HepG2 (cell line): ENCODE measurements around the gene PDE1C. TPM values are rescaled to one million over a fixed set of nuclear protein-coding genes. Genes with fewer than 3 reads are reported as not detected.

ENCODE experiments used
- ATAC-seq: fragments of 200-7000 bp; cut with Tn5 transposase; 3 replicates; pipeline ENCODE4 v1.9.1; 2020; ENCODE audit warnings: mild to moderate bottlenecking, moderate library complexity
- BruUV-seq: library from RNA; stranded (reverse); fragments of 400-500 nt; replicated peaks from 2 replicates; lab custom pipeline; 2021; lab: Mats Ljungman, UMichigan
- CTCF ChIA-PET: fragments of 300-600 bp; formaldehyde crosslinking; extraction: SDS; loops from one replicate; lab custom pipeline; 2021; ENCODE audit warnings: low total read pairs, inconsistent platforms, low intra/inter-chr PET ratio; lab: Yijun Ruan, JAX
- POLR2A ChIA-PET: fragments of 350-600 bp; sonication (Branson Sonifier 250); formaldehyde crosslinking; loops from one replicate; lab custom pipeline; 2020; ENCODE audit warnings: antibody characterized with exemption, inconsistent platforms; lab: Yijun Ruan, JAX
- DNase-seq: peaks from one replicate; pipeline ENCODE4 v3.0.0-alpha.2; 2015; ENCODE audit warnings: low spot score
- FAIRE-seq: peaks from 3 replicates; lab custom pipeline; 2011; peaks lifted over from hg19 to GRCh38; lab: Jason Lieb, UNC
- H2AFZ ChIP-seq: one replicate; pipeline ENCODE4 v1.6.1; 2011; ENCODE audit warnings: low read length, inconsistent platforms
- H3K27ac ChIP-seq: fragments of 300-600 bp; 3 replicates; pipeline ENCODE4 v1.8.0; 2011; ENCODE audit warnings: mixed run types, mild to moderate bottlenecking, mixed read lengths, low read length, inconsistent platforms; ENCODE audit not compliant: insufficient read depth; ENCODE audit errors: extremely low read length
- H3K27me3 ChIP-seq, 2 experiments: fragments of 200-600 bp in 1 of 2; 2 replicates in 1 of 2; 3 replicates in 1 of 2; pipeline versions ENCODE4 v1.6.0 to v1.8.0; 2011; ENCODE audit warnings: low read length in 2 of 2, mild to moderate bottlenecking in 2 of 2, moderate library complexity in 2 of 2, inconsistent platforms in 1 of 2; ENCODE audit not compliant: insufficient read depth in 2 of 2, control insufficient read depth in 1 of 2
- H3K36me3 ChIP-seq, 2 experiments: fragments of 200-600 bp in 1 of 2; replicated peaks in 1 of 2; 2 replicates in 1 of 2; 3 replicates in 1 of 2; pipeline versions ENCODE4 v1.5.1 to v1.8.0; 2011; ENCODE audit warnings: low read length in 2 of 2, inconsistent platforms in 1 of 2; ENCODE audit not compliant: insufficient read depth in 2 of 2, control insufficient read depth in 1 of 2
- H3K4me1 ChIP-seq: 2 replicates; pipeline ENCODE4 v1.5.1; 2012; ENCODE audit warnings: low read length, inconsistent platforms; ENCODE audit not compliant: insufficient read depth
- H3K4me2 ChIP-seq: 2 replicates; pipeline ENCODE4 v1.6.0; 2011; ENCODE audit warnings: low read depth, low read length, inconsistent platforms
- H3K4me3 ChIP-seq, 3 experiments: fragments of 200-600 bp in 1 of 3; sonication (generic), shearing (Covaris generic) in 1 of 3; replicated peaks in 1 of 3; 2 replicates each; pipeline ENCODE4 v1.5.1; 2011 to 2016; ENCODE audit warnings: low read length in 3 of 3, inconsistent platforms in 2 of 3, low read depth in 2 of 3, mild to moderate bottlenecking in 2 of 3, control low read depth in 1 of 3, mixed read lengths in 1 of 3; ENCODE audit not compliant: insufficient read depth in 1 of 3
- H3K79me2 ChIP-seq: one replicate; pipeline ENCODE4 v1.6.1; 2011; ENCODE audit warnings: low read length, inconsistent platforms; ENCODE audit not compliant: insufficient read depth
- H3K9ac ChIP-seq: 2 replicates; pipeline ENCODE4 v1.6.0; 2011; ENCODE audit warnings: mild to moderate bottlenecking, low read depth, low read length, inconsistent platforms; ENCODE audit not compliant: insufficient read depth
- H3K9me3 ChIP-seq: 2 replicates; pipeline ENCODE4 v1.5.1; 2012; ENCODE audit warnings: mild to moderate bottlenecking, low read length
- H4K20me1 ChIP-seq: 2 replicates; pipeline ENCODE4 v1.6.0; 2011; ENCODE audit warnings: inconsistent platforms, mild to moderate bottlenecking, low read length, moderate library complexity; ENCODE audit not compliant: insufficient read depth
- CBX5 ChIP-seq: sonication (generic); formaldehyde crosslinking; IDR thresholded peaks from 2 replicates; pipeline ENCODE4 v1.4.0; 2020; ENCODE audit warnings: missing genetic modification reagents, borderline replicate concordance
- DR1 ChIP-seq: sonication (generic); formaldehyde crosslinking; IDR thresholded peaks from 2 replicates; pipeline ENCODE4 v1.8.0; 2021; ENCODE audit warnings: mild to moderate bottlenecking, missing genetic modification reagents, inconsistent platforms
- MIER3 ChIP-seq: IDR thresholded peaks from 2 replicates; pipeline ENCODE4 v1.6.1; 2016; ENCODE audit warnings: missing compliant biosample characterization, borderline replicate concordance
- NBN ChIP-seq: fragments of 450-650 bp; conservative IDR thresholded peaks from 2 replicates; pipeline ENCODE4 v1.6.1; 2017
- PCBP2 ChIP-seq: fragments of 200-400 bp; formaldehyde crosslinking; optimal IDR thresholded peaks from 2 replicates; pipeline ENCODE3; 2018; ENCODE audit warnings: low read length, low read depth; ENCODE audit not compliant: poor library complexity, severe bottlenecking
- RARA ChIP-seq: IDR thresholded peaks from 2 replicates; pipeline ENCODE4 v1.6.1; 2016; ENCODE audit warnings: missing genetic modification reagents, missing compliant biosample characterization
- SMC3 ChIP-seq: IDR thresholded peaks from 2 replicates; pipeline ENCODE4 v1.6.1; 2011; ENCODE audit warnings: low read length, improper control_type of control experiment
- ZFP36 ChIP-seq: fragments of 150-350 bp; IDR thresholded peaks from 2 replicates; pipeline ENCODE4 v1.6.1; 2018; ENCODE audit warnings: borderline replicate concordance, low read length, low read depth; ENCODE audit not compliant: partially characterized antibody
- ZNF343 ChIP-seq: sonication (generic); formaldehyde crosslinking; IDR thresholded peaks from 2 replicates; pipeline ENCODE4 v1.4.0; 2020; ENCODE audit warnings: mild to moderate bottlenecking, missing genetic modification reagents
- ZNF382 ChIP-seq: sonication (generic); formaldehyde crosslinking; IDR thresholded peaks from 2 replicates; pipeline ENCODE4 v1.5.0; 2020; ENCODE audit warnings: missing genetic modification reagents, mild to moderate bottlenecking, borderline replicate concordance
- ZNF615 ChIP-seq: sonication (generic); formaldehyde crosslinking; IDR thresholded peaks from 2 replicates; pipeline ENCODE4 v1.5.0; 2020; ENCODE audit warnings: mild to moderate bottlenecking, missing genetic modification reagents, borderline replicate concordance
- ZNF788 ChIP-seq: sonication (generic); formaldehyde crosslinking; IDR thresholded peaks from 2 replicates; pipeline ENCODE4 v1.5.0; 2020; ENCODE audit warnings: mild to moderate bottlenecking, missing genetic modification reagents, borderline replicate concordance
- ZZZ3 ChIP-seq: sonication (generic); formaldehyde crosslinking; IDR thresholded peaks from 2 replicates; pipeline ENCODE4 v1.4.0; 2020; ENCODE audit warnings: missing genetic modification reagents, mild to moderate bottlenecking, borderline replicate concordance
- WGBS: methylation state at CpG from one replicate; pipeline ENCODE4 v1.1.6; 2017; ENCODE audit warnings: low lambda C conversion rate; 5-methylcytosine and 5-hydroxymethylcytosine counted together
- in situ Hi-C: cut with HindIII; loops from 2 replicates; pipeline ENCODE4 v1.10.0; 2017; ENCODE audit warnings: low pct_unique_long_range_greater_than_20kb; ENCODE audit not compliant: extremely low pct_ligation_motif_present
- intact Hi-C: fragments of 100-400 bp; cut with micrococcal nuclease; formaldehyde crosslinking; loops from one replicate; pipeline ENCODE4 v1.10.0; 2022; ENCODE audit not compliant: unreplicated experiment
- polyA plus RNA-seq, 8 experiments: library from polyadenylated mRNA; depleted of rRNA in 3 of 8; stranded (reverse) in 7 of 8; unstranded in 1 of 8; fragments of >200 nt; fragmentation: Illumina TruSeq in 4 of 8; extraction: Trizol in 4 of 8; gene quantifications; 2 replicates each; pipeline versions ENCODE4 v1.2.1 to v1.2.3, GENCODE V29; 2011 to 2016; ENCODE audit warnings: low read depth in 4 of 8, missing spikeins in 1 of 8, mixed read lengths in 1 of 8; ENCODE audit not compliant: insufficient read depth in 1 of 8
- total RNA-seq, 5 experiments: library from RNA; depleted of rRNA; stranded (reverse); fragments of >200 nt; fragmentation: Illumina TruSeq; extraction: Trizol; gene quantifications; 2 replicates each; pipeline ENCODE4 v1.2.3, GENCODE V29; 2016; ENCODE audit warnings: low read depth in 1 of 5
- TF ChIP-seq, protein P1 (sequence below): sonication (generic); formaldehyde crosslinking; IDR thresholded peaks from 2 replicates; pipeline ENCODE4 v1.5.1; 2020; ENCODE audit warnings: missing genetic modification reagents, mild to moderate bottlenecking, borderline replicate concordance
- TF ChIP-seq, protein P2 (sequence below): sonication (generic); formaldehyde crosslinking; IDR thresholded peaks from 2 replicates; pipeline ENCODE4 v1.5.0; 2020; ENCODE audit warnings: mild to moderate bottlenecking, missing genetic modification reagents

PDE1C gene
- total and polyA plus RNA-seq, 2 of the 13 experiments (the other 11 are each of a cell fraction or from before 2014, with no cell fraction given), result not detected

DNA sequence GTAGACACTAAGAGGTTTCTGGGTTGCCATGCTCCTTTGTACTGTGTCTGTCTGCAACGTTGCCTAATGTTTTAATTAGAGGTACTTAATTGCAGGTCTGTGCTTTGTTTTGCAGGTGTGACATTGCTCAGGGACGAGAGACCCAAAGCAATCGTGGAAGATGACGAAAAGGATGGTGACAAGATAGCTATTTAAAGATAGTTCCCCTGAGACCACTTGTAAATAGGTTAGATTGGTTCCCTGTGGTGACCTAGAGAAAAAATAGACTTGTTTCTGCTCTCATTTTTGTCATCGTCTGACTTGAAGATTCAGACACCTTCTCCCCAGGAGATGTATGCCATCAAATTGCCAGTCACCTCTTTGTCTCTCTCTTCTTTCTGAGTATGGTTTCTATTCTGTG is 363.1 kb downstream of the PDE1C start:
- Histone ChIP-seq H3K4me2 (no peak overlapping the region), H2AFZ (no peak overlapping the region), H3K4me3 (no peak overlapping the region), H3K79me2 (no peaks in the 10 kb centered on the region), H3K36me3 (no peaks in the 10 kb centered on the region), H3K4me1 (no peaks in the 10 kb centered on the region), H3K27ac (no peak overlapping the region), H3K9ac (no peak overlapping the region), H4K20me1 (no peaks in the 10 kb centered on the region), H3K27me3 (peaks cover 0 to 6% of the 10 kb centered on the region in 2 experiments; a peak in 3 of 5 replicates), H3K9me3 (no peaks in the 10 kb centered on the region)
- TF ChIP-seq, protein P1, sequence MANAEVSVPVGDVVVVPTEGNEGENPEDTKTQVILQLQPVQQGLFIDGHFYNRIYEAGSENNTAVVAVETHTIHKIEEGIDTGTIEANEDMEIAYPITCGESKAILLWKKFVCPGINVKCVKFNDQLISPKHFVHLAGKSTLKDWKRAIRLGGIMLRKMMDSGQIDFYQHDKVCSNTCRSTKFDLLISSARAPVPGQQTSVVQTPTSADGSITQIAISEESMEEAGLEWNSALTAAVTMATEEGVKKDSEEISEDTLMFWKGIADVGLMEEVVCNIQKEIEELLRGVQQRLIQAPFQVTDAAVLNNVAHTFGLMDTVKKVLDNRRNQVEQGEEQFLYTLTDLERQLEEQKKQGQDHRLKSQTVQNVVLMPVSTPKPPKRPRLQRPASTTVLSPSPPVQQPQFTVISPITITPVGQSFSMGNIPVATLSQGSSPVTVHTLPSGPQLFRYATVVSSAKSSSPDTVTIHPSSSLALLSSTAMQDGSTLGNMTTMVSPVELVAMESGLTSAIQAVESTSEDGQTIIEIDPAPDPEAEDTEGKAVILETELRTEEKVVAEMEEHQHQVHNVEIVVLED (CRISPR knock-in tag), result no peak
- no peak for TF ChIP-seq ZNF615 (CRISPR knock-in tag)
- TF ChIP-seq ZZZ3 (CRISPR knock-in tag), result no peak
- no peak for TF ChIP-seq DR1 (CRISPR knock-in tag)
- TF ChIP-seq, protein P2, sequence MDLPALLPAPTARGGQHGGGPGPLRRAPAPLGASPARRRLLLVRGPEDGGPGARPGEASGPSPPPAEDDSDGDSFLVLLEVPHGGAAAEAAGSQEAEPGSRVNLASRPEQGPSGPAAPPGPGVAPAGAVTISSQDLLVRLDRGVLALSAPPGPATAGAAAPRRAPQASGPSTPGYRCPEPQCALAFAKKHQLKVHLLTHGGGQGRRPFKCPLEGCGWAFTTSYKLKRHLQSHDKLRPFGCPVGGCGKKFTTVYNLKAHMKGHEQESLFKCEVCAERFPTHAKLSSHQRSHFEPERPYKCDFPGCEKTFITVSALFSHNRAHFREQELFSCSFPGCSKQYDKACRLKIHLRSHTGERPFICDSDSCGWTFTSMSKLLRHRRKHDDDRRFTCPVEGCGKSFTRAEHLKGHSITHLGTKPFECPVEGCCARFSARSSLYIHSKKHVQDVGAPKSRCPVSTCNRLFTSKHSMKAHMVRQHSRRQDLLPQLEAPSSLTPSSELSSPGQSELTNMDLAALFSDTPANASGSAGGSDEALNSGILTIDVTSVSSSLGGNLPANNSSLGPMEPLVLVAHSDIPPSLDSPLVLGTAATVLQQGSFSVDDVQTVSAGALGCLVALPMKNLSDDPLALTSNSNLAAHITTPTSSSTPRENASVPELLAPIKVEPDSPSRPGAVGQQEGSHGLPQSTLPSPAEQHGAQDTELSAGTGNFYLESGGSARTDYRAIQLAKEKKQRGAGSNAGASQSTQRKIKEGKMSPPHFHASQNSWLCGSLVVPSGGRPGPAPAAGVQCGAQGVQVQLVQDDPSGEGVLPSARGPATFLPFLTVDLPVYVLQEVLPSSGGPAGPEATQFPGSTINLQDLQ (CRISPR knock-in tag), result no peak
- no peak for TF ChIP-seq SMC3
- no peak for TF ChIP-seq MIER3 (CRISPR knock-in tag)
- no peak for TF ChIP-seq PCBP2
- no peak for TF ChIP-seq NBN
- no peak for TF ChIP-seq ZNF788 (CRISPR knock-in tag)
- TF ChIP-seq CBX5 (CRISPR knock-in tag), result no peak
- TF ChIP-seq ZNF382 (CRISPR knock-in tag), result no peak
- TF ChIP-seq ZNF343 (CRISPR knock-in tag), result no peak
- no peak for TF ChIP-seq RARA
- TF ChIP-seq ZFP36, result no peak
- DNase-seq (no peak), ATAC-seq (no peak), FAIRE-seq (no peak)
- ChIA-PET CTCF (no interaction called here), POLR2A (no interaction called here)
- no TSS peak for BruUV-seq
- 2% methylated on average over 5 of the region's 5 CpGs for WGBS
- intact Hi-C loops (no loop called here), in situ Hi-C loops (no loop called here)
